Bronchial epithelial cell (primary cell): ENCODE data around the gene KMO. TPM values are rescaled to one million over a fixed set of nuclear protein-coding genes. Genes with fewer than 3 reads are reported as not detected.
A peak's percentile ranks its signal among the peaks of the same experiment; 100 is the strongest.

Source experiments
- DNase-seq: peaks from one replicate; pipeline ENCODE4 v3.0.0-alpha.2; 2010; ENCODE audit warnings: low read depth
- FAIRE-seq: peaks from 2 replicates; lab custom pipeline; 2011; peaks lifted over from hg19 to GRCh38; lab: Jason Lieb, UNC
- H3K27me3 ChIP-seq: 2 replicates; pipeline ENCODE4 v1.5.1; 2011; ENCODE audit warnings: low read length; ENCODE audit not compliant: control insufficient read depth, insufficient read depth
- H3K36me3 ChIP-seq: 2 replicates; pipeline ENCODE4 v1.5.1; 2011; ENCODE audit warnings: low read length; ENCODE audit not compliant: control insufficient read depth, insufficient read depth
- H3K4me3 ChIP-seq: 2 replicates; pipeline ENCODE4 v1.5.1; 2011; ENCODE audit warnings: mild to moderate bottlenecking, low read depth, low read length, control low read depth
- CTCF ChIP-seq: IDR thresholded peaks from 2 replicates; pipeline ENCODE4 v1.5.1; 2011; ENCODE audit warnings: mild to moderate bottlenecking, moderate library complexity, low read length, control low read depth, inconsistent platforms; ENCODE audit not compliant: insufficient read depth, severe bottlenecking
- total RNA-seq: library from RNA; depleted of rRNA; stranded (reverse); fragments of >200 nt; gene quantifications from 2 replicates; pipeline ENCODE4 v1.2.1, GENCODE V29; 2014

Gene KMO
- total RNA-seq, 1 donor from 2014 or later = not detected

- FAIRE-seq = no peak
- Histone ChIP-seq H3K36me3 (peaks cover 2% of the 10 kb centered on the region), H3K27me3 (no peaks in the 10 kb centered on the region), H3K4me3 (no peak overlapping the region)
- no peak for TF ChIP-seq CTCF
- DNase-seq = no peak
Measured at GRCh38 chr1:241631674-241632073, 99.5 kb downstream of the KMO start.

- H3K27me3 ChIP-seq = no peaks in the 10 kb centered on the region
Measured at GRCh38 chr1:241632987-241633386, 100.8 kb downstream of the KMO start.

GRCh38 chr1:241635556-241636152 is 103.5 kb downstream of the KMO start:
- peaks cover 2% of the 10 kb centered on the region for H3K36me3 ChIP-seq
- no peak overlapping the region for H3K4me3 ChIP-seq
- FAIRE-seq (no peak), DNase-seq (no peak)
- TF ChIP-seq CTCF = no peak
- no peaks in the 10 kb centered on the region for H3K27me3 ChIP-seq

More at GRCh38 chr1:241632987-241633386, 100.8 kb downstream of the KMO start:
- Histone ChIP-seq H3K36me3 (peaks cover 2% of the 10 kb centered on the region), H3K4me3 (no peak overlapping the region)
- FAIRE-seq (no peak), DNase-seq (no peak)
- no peak for TF ChIP-seq CTCF

GRCh38 chr1:241636291-241636690 is 104.1 kb downstream of the KMO start:
- Histone ChIP-seq H3K36me3 (peaks cover 2% of the 10 kb centered on the region), H3K4me3 (no peak overlapping the region), H3K27me3 (no peaks in the 10 kb centered on the region)
- no peak for FAIRE-seq
- DNase-seq = no peak
- no peak for TF ChIP-seq CTCF

- no peak for FAIRE-seq
- DNase-seq = peak; percentile 62
- peaks cover 2% of the 10 kb centered on the region for H3K36me3 ChIP-seq
- H3K27me3 ChIP-seq = no peaks in the 10 kb centered on the region
- TF ChIP-seq CTCF = no peak
- no peak overlapping the region for H3K4me3 ChIP-seq
Measured at GRCh38 chr1:241637046-241637590, 104.9 kb downstream of the KMO start.
